Natural killer cell (primary cell): ENCODE data around the gene IL10. TPM values are rescaled to one million over a fixed set of nuclear protein-coding genes. Genes with fewer than 3 reads are reported as not detected.
A peak's percentile ranks its signal among the peaks of the same experiment; 100 is the strongest.

ENCODE experiments used
- ATAC-seq, 3 donors: fragments of 150-1000 bp in 2 of 3; fragments of 200-7000 bp in 1 of 3; cut with Tn5 transposase; 1 replicate in 1 of 3; 2 replicates in 2 of 3; pipeline ENCODE4 v1.10.0; 2021; ENCODE audit warnings: mild to moderate bottlenecking in 2 of 3, moderate library complexity in 2 of 3
- DNase-seq, 2 donors: peaks; one replicate each; pipeline versions ENCODE4 v3.0.0 to v3.0.0-alpha.2; 2013 to 2021; ENCODE audit warnings: mixed read lengths in 1 of 2
- H3K27ac ChIP-seq: one replicate; pipeline ENCODE4 v1.5.1; 2013; ENCODE audit warnings: mild to moderate bottlenecking, low read length
- H3K27me3 ChIP-seq: one replicate; pipeline ENCODE4 v1.6.1; 2013; ENCODE audit warnings: low read length; ENCODE audit not compliant: control insufficient read depth, insufficient read depth
- H3K36me3 ChIP-seq: one replicate; pipeline ENCODE4 v1.6.1; 2013; ENCODE audit warnings: low read length; ENCODE audit not compliant: control insufficient read depth, insufficient read depth
- H3K4me1 ChIP-seq: one replicate; pipeline ENCODE4 v1.6.1; 2013; ENCODE audit warnings: low read length; ENCODE audit not compliant: control insufficient read depth, insufficient read depth
- H3K4me3 ChIP-seq: one replicate; pipeline ENCODE4 v1.5.1; 2013; ENCODE audit warnings: low read length
- H3K9me3 ChIP-seq: one replicate; pipeline ENCODE4 v1.6.1; 2013; ENCODE audit warnings: low read length; ENCODE audit not compliant: control insufficient read depth, insufficient read depth
- H3K27ac Mint-ChIP-seq, 2 donors: one replicate each; pipeline ENCODE4 v1.8.0; 2022; ENCODE audit warnings: mild to moderate bottlenecking in 2 of 2, mixed read lengths in 2 of 2, moderate library complexity in 1 of 2
- H3K27me3 Mint-ChIP-seq, 2 donors: one replicate each; pipeline ENCODE4 v1.8.0; 2022; ENCODE audit warnings: low read depth in 2 of 2, mixed read lengths in 2 of 2
- H3K36me3 Mint-ChIP-seq: one replicate; pipeline ENCODE4 v1.8.0; 2022; ENCODE audit warnings: mixed read lengths
- H3K4me1 Mint-ChIP-seq, 2 donors: one replicate each; pipeline ENCODE4 v1.8.0; 2022; ENCODE audit warnings: mixed read lengths in 2 of 2
- H3K4me3 Mint-ChIP-seq: one replicate; pipeline ENCODE4 v1.8.0; 2022; ENCODE audit warnings: mild to moderate bottlenecking, moderate library complexity, mixed read lengths
- H3K9me3 Mint-ChIP-seq, 2 donors: one replicate each; pipeline ENCODE4 v1.8.0; 2022; ENCODE audit warnings: mixed read lengths in 2 of 2
- WGBS: methylation state at CpG from one replicate; pipeline ENCODE4 v1.1.7; 2013; ENCODE audit warnings: missing lambda C conversion rate; ENCODE audit not compliant: insufficient coverage; 5-methylcytosine and 5-hydroxymethylcytosine counted together
- intact Hi-C: fragments of 100-400 bp; cut with micrococcal nuclease; formaldehyde crosslinking; loops from one replicate; pipeline ENCODE4 v1.14.2; 2022
- total RNA-seq, 4 donors: library from RNA; stranded (reverse); fragments of 120-200 nt in 1 of 4; gene quantifications; one replicate each; pipeline versions ENCODE4 v1.2.3 to v1.2.4, GENCODE V29; 2013 to 2022
- TF ChIP-seq, protein P1 (sequence below): fragments of 200-600 bp; IDR thresholded peaks from one replicate; pipeline ENCODE4 v1.8.0; 2022; ENCODE audit warnings: antibody characterized with exemption

Gene IL10
- total RNA-seq, 3 donors from 2014 or later (not counting 1 experiment from before 2014, with no cell fraction given), result 1.0 TPM; not detected in 2

DNA sequence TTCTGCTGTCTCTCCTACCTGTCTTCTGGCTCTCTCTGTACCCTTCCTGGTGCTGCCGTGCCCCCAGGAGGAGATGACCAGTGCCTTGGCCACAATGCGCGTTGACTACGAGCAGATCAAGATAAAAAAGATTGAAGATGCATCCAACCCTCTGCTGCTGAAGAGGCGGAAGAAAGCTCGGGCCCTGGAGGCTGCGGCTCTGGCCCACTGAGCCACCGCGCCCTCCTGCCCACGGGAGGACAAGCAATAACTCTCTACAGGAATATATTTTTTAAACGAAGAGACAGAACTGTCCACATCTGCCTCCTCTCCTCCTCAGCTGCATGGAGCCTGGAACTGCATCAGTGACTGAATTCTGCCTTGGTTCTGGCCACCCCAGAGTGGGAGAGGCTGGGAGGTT lies 39.8 kb downstream of the IL10 start:
- Histone ChIP-seq H3K4me3 (no peak overlapping the region), H3K27ac (no peak overlapping the region), H3K9me3 (no peaks in the 10 kb centered on the region), H3K36me3 (peaks cover 43% of the 10 kb centered on the region), H3K4me1 (peaks cover 65% of the 10 kb centered on the region), H3K27me3 (no peaks in the 10 kb centered on the region)
- Mint-ChIP-seq H3K27ac (peak overlapping the region in 1 of 2 donors; percentile 8), H3K4me3 (no peak overlapping the region), H3K4me1 (peaks cover 58 to 67% of the 10 kb centered on the region in 2 donors), H3K9me3 (no peaks in the 10 kb centered on the region), H3K36me3 (peaks cover 14% of the 10 kb centered on the region), H3K27me3 (no peaks in the 10 kb centered on the region)
- DNase-seq, result no peak
- no peak for ATAC-seq
- intact Hi-C loops, result no loop called here
- TF ChIP-seq, protein P1, sequence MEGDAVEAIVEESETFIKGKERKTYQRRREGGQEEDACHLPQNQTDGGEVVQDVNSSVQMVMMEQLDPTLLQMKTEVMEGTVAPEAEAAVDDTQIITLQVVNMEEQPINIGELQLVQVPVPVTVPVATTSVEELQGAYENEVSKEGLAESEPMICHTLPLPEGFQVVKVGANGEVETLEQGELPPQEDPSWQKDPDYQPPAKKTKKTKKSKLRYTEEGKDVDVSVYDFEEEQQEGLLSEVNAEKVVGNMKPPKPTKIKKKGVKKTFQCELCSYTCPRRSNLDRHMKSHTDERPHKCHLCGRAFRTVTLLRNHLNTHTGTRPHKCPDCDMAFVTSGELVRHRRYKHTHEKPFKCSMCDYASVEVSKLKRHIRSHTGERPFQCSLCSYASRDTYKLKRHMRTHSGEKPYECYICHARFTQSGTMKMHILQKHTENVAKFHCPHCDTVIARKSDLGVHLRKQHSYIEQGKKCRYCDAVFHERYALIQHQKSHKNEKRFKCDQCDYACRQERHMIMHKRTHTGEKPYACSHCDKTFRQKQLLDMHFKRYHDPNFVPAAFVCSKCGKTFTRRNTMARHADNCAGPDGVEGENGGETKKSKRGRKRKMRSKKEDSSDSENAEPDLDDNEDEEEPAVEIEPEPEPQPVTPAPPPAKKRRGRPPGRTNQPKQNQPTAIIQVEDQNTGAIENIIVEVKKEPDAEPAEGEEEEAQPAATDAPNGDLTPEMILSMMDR, result no peak
- 91% methylated on average over 11 of the region's 11 CpGs for WGBS

DNA sequence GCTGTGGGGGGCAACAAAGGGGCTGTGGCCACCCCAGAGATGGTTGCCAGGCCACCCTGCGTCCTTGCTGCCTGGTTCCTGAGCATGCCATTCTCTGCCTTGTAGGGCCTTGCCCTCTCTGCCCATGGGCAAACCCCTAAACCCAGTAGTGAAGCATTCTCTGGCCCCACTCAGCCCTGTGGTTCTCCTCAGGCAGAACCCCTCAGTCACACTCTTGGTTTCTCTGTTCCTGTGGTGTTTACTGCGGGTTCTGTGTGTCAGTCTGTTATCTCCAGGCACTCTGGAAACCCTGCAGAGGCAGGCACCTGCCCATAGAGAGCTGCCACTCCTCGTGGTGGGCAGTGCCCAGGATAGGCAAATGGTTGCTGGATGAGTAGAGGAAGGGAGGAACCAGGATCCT lies 42.8 kb downstream of the IL10 start:
- intact Hi-C loops, result loop anchor here (5.0 kb wide), 2 partner anchors 38 to 42 kb away; no protein-coding TSS in a partner anchor
- Mint-ChIP-seq H3K27me3 (no peaks in the 10 kb centered on the region), H3K4me3 (peak overlapping the region; percentile 49), H3K27ac (peak overlapping the region; percentile 46 to 70), H3K4me1 (peaks cover 49 to 63% of the 10 kb centered on the region in 2 donors), H3K36me3 (peaks cover 14% of the 10 kb centered on the region), H3K9me3 (no peaks in the 10 kb centered on the region)
- Histone ChIP-seq H3K27me3 (no peaks in the 10 kb centered on the region), H3K27ac (no peak overlapping the region), H3K4me3 (no peak overlapping the region), H3K9me3 (no peaks in the 10 kb centered on the region), H3K4me1 (peaks cover 53% of the 10 kb centered on the region), H3K36me3 (peaks cover 43% of the 10 kb centered on the region)
- ATAC-seq (peak in 2 of 3 donors; percentile 55 to 75), DNase-seq (no peak)
- TF ChIP-seq, protein P1, result no peak
- 66% methylated on average over 3 of the region's 3 CpGs for WGBS

DNA sequence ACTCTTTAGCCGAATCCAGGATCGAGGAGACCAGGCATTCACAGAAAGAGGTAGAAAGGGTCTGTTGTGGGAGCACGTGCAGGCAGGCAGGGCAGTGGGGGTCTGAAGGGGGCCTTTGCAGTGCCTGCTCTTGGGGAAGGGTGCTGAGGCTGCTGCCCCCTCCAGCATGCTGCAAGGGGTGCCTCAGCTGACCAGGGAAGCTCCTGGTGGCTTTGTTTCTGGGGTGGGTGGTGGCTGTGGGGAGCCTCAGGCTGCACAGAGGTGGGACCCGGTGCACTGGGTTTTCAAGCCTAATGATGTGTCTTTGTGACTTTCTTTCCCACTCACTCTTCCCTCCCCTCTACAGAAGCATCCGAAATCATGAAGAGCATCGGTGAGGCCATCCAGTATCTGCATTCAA lies 43.2 kb downstream of the IL10 start:
- Histone ChIP-seq H3K4me3 (no peak overlapping the region), H3K27ac (no peak overlapping the region), H3K27me3 (no peaks in the 10 kb centered on the region), H3K9me3 (no peaks in the 10 kb centered on the region), H3K36me3 (peaks cover 43% of the 10 kb centered on the region), H3K4me1 (peaks cover 49% of the 10 kb centered on the region)
- Mint-ChIP-seq H3K27ac (peak overlapping the region; percentile 46 to 70), H3K9me3 (no peaks in the 10 kb centered on the region), H3K27me3 (no peaks in the 10 kb centered on the region), H3K36me3 (peaks cover 14% of the 10 kb centered on the region), H3K4me1 (peaks cover 50 to 63% of the 10 kb centered on the region in 2 donors), H3K4me3 (peak overlapping the region; percentile 22)
- intact Hi-C loops, result loop anchor here (5.0 kb wide), 2 partner anchors 38 to 42 kb away; no protein-coding TSS in a partner anchor
- 96% methylated on average over 6 of the region's 6 CpGs for WGBS
- DNase-seq, result no peak
- TF ChIP-seq, protein P1, result no peak
- no peak for ATAC-seq

DNA sequence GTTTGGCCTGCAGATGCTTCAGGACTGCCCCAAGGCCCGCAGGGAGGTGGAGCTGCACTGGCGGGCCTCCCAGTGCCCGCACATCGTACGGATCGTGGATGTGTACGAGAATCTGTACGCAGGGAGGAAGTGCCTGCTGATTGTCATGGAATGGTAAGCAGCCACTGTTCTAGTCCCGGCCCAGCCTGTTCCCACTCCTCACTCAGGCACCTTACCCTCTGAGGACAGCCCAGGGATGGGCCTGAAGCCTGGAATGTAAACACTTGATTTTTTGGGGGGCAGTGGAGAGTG lies 43.7 kb downstream of the IL10 start:
- ATAC-seq (no peak), DNase-seq (no peak)
- WGBS, result 75% methylated on average over 9 of the region's 9 CpGs
- H3K4me3 Mint-ChIP-seq, result peak overlapping the region; percentile 9
- peaks cover 49% of the 10 kb centered on the region for H3K4me1 ChIP-seq
- H3K27me3 Mint-ChIP-seq, result no peaks in the 10 kb centered on the region
- no peak overlapping the region for H3K27ac ChIP-seq
- intact Hi-C loops, result loop anchor here (5.0 kb wide), 2 partner anchors 39 to 41 kb away; no protein-coding TSS in a partner anchor
- peaks cover 52 to 66% of the 10 kb centered on the region in 2 donors for H3K4me1 Mint-ChIP-seq
- H3K9me3 ChIP-seq, result no peaks in the 10 kb centered on the region
- no peaks in the 10 kb centered on the region for H3K9me3 Mint-ChIP-seq
- peak overlapping the region in 1 of 2 donors; percentile 70 for H3K27ac Mint-ChIP-seq
- TF ChIP-seq, protein P1, result no peak
- H3K36me3 Mint-ChIP-seq, result peaks cover 14% of the 10 kb centered on the region
- H3K4me3 ChIP-seq, result no peak overlapping the region
- no peaks in the 10 kb centered on the region for H3K27me3 ChIP-seq
- peaks cover 43% of the 10 kb centered on the region for H3K36me3 ChIP-seq
